Activated CD4-positive, alpha-beta T cell treated with anti-CD3 and anti-CD28 coated beads, Interleukin-2, amount 50 U/mL, for 16 hours (primary cell): ENCODE results near the gene HOXC5.
"Not testable (repeated sequence)": the region's sequence is repeated elsewhere in the genome, so short reads cannot be mapped to it uniquely, and the experiment has no call there.

Source experiments
- DNase-seq: peaks from one replicate; pipeline ENCODE4 v3.0.0-alpha.2; 2020

HOXC5 gene

DNA sequence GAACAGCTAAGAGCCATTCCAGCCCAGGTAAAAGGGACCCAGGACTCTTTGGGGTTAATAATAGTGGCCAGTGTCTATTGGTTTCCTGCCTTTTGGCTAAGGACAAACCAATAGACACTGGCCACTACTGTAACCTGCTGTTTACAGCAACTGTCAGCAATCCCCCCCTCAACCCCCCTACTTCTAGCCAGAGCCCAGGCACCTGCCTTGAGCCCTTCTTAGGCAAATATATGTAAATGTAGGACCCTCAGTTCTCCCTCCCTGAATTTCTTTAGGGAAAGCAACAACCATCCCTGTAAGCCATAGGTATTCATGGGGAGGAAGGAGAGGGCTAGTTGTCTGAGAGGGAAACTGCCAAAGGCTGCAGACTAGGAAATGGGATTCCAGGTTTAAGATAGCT, 43.1 kb downstream of the HOXC5 start:
- no peak for DNase-seq

DNA sequence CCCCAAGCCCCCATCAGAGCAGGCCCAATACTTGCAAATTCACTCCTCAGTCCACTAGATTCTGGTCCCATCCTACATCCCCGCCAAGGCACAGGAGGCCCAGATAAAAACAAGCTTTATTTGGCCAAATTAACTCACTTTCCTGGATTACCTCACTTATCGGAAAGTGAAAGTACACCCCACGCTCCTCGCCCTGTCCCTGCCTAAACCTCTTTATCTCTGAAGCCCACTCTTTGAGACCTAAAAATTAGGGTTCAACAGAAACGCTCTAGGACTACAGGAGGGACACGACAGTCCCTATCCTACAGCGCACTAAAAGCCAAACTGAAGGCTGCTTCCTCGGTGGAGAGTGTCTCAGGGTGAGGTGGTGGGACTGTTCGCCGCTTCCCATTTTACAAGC, 45.0 kb downstream of the HOXC5 start:
- not testable (repeated sequence) for DNase-seq

DNA sequence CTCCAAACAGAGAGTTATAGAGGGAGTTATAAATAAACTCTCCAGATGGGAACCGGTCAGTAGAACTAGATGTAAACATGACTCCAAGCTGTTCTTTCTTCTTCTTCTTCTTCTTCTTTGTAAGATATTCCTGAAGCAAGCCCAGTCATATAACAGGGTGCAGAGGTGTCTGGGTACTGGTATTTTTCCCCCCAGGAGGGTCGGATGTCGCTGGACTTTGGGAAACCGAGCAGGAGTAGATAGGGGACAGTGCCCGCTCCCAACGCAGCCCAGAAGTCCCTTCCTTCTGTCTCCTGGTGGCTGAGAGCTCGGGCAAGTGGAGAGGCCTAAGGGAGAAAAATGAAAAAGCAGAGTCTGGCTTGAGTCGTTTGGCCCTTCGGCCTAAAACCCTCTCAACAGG, 46.3 kb downstream of the HOXC5 start:
- DNase-seq: not testable (repeated sequence)

DNA sequence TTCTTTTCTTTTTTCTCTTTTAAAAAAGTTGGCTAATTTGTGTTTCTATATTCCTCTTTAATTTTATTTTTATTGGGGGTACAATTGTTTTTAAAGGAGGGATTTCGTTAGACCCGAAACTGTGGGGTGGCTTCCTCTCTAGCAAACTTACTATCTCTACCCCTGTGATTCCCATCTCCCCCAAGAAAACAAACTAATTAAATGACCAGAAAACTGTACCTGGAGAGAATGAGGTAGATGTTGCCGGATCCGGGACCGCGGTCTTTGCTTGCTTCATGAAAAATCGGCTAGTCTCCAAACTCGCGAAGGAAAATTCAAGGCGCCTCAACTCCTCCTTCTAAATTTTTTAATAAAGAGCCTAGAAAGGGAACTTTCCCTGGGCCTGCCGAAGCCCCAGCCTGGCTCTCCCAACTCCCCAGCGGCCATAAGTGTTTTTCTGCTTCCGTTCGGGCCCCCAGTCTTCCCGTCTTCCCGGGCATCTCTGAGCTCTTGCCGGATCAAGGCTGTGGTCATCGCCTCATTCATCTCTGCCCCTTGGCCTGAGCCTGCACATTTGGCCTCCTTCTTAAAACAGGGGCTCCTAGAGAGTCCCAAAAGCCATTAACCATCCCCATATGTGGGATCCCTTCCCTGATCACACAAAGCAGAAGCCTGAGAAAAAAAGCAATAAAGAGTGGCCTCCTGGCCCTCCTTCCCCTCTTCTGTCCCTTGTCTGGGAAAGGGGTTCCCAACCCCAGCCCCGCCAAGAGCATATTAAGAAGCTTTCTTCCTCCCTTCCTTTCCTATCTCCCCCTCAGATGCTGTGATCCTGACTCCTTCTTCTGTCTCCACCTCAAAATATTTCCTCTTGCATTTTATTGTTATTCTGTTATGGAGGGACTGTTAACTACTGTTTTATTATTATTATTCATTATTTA, 47.4 kb downstream of the HOXC5 start:
- not testable (repeated sequence) for DNase-seq

DNA sequence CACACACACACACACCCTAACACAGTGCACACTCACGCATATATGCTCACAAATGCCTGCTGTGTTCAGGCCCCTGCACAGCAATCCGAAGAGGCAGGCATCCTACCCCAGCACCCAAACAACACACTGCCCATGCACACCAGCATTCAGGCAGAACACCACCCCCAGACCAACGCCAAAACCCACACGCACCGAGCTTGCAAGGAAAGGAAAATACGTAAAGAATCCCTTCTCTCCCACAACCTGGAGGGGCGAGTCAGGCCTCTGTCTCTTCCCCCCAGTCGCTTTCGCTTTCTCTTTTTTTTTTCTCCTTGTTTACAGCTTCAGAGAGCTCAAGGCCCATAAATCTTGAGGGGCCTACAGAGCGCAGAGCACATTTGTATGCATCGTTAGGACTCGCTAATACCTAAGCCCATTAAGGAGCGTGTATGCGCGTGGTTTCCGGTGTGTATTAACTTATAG, 48.2 kb downstream of the HOXC5 start:
- not testable (repeated sequence) for DNase-seq

DNA sequence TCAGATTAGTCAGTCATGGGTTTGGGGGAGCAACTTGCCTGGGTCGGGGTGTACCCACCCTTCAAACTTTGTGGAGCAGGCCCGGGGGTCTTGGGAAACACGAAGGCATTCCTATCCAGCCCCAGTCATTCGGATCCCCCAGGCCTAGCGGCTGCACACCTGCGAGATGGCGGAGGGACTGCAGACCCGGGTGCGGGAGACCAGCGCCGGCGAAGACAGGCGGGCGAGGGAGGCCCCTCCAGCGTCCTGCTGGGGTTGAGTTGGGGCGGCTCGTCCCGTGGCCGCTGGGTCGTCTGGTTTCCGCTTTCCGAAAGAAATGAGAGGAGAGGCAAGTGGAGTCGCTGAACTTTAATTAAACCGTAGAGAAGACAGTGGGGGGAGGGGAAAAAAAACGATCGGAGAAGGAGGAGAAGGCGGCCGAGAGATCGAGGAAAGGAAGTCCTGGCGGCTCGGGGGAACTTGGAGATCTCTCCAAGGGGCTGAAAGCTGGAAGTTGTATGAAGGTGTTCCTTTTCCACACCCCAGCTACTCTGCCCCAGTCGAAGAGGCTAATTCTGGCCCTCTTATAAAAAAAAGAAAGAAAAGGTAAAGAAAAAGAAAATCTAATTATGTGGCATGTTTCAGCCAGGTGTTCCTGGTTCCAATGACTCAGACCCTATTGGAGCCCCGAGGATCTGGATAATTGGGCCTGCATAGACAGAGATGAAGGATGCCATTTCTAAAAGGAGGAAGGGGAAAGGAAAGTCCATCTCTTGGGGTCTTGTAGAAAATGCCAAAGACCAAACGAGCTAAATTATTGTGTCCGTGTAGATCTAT, 48.9 kb downstream of the HOXC5 start:
- peak; percentile 14 for DNase-seq

DNA sequence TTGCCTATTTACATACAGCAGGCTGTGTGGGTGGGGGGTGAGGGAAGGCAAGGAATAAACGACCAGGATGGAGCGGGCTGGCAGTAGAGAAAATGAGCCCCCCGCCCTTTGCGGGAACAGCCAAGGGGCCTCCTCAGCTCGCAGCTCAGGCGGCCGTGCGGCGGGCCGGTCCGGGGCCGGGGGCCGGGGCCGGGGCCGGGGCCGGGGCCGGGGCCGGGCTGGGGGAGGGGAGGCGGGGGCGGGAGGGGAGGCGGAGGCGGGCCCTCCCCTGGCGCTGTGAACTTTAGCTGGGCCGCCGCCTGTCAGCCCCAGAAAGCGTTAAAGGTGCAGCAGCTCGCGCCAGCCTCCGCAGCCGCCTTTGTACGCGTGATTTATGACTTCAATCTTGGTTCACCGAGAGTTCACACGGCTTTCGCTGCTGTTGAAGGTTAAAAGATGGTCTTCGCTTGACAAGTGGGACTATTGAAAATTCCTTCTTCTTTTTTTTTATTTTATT, 49.6 kb downstream of the HOXC5 start:
- peak; percentile 21 for DNase-seq
